Left lung (tissue), 10 donors: ENCODE results near the gene PAFAH2. TPM values are rescaled to one million over a fixed set of nuclear protein-coding genes. Genes with fewer than 3 reads are reported as not detected.

ENCODE experiments used
- ATAC-seq: fragments of 200-7000 bp; cut with Tn5 transposase; one replicate; pipeline ENCODE4 v1.9.1; 2020; ENCODE audit warnings: moderate library complexity
- DNase-seq, 4 donors: peaks; one replicate each; pipeline ENCODE4 v3.0.0-alpha.2; 2013 to 2020
- H3K27ac ChIP-seq, 2 donors: fragments of 200-600 bp; sonication (generic) in 1 of 2; one replicate each; pipeline versions ENCODE4 v1.5.0 to v1.8.0; 2020 to 2021
- H3K27me3 ChIP-seq, 2 donors: fragments of 200-600 bp; sonication (generic) in 1 of 2; one replicate each; pipeline versions ENCODE4 v1.5.0 to v1.8.0; 2020 to 2021
- H3K36me3 ChIP-seq, 2 donors: fragments of 200-600 bp; sonication (generic) in 1 of 2; one replicate each; pipeline versions ENCODE4 v1.5.0 to v1.8.0; 2020 to 2021
- H3K4me1 ChIP-seq, 2 donors: fragments of 200-600 bp; one replicate each; pipeline ENCODE4 v1.8.0; 2021
- H3K4me3 ChIP-seq, 2 donors: fragments of 200-600 bp; sonication (generic) in 1 of 2; one replicate each; pipeline versions ENCODE4 v1.5.0 to v1.8.0; 2020 to 2021; ENCODE audit warnings: mild to moderate bottlenecking in 1 of 2
- H3K9me3 ChIP-seq, 2 donors: fragments of 200-600 bp; sonication (generic) in 1 of 2; one replicate each; pipeline versions ENCODE4 v1.5.0 to v1.8.0; 2020 to 2021
- CTCF ChIP-seq, 2 donors: fragments of 200-600 bp; sonication (generic) in 1 of 2; IDR thresholded peaks; one replicate each; pipeline versions ENCODE4 v1.5.0 to v1.8.0; 2021; ENCODE audit warnings: antibody characterized with exemption in 2 of 2
- intact Hi-C, 2 donors: fragments of 100-400 bp; cut with DNase I; formaldehyde crosslinking; loops; one replicate each; pipeline versions ENCODE4 v1.11.2 to v1.14.2; 2022
- polyA plus RNA-seq, 6 donors: library from polyadenylated mRNA; unstranded; fragments of 120-200 nt; gene quantifications; one replicate each; pipeline ENCODE4 v1.2.1, GENCODE V29; 2013; ENCODE audit not compliant: insufficient read length in 6 of 6
- total RNA-seq, 2 donors: library from RNA; stranded (reverse); fragmentation: NEBNext Ultra II Directional; extraction: Animal tissue kit (Norgen Biotek cat#: 25700); gene quantifications; one replicate each; pipeline ENCODE4 v1.2.1, GENCODE V29; 2021
- donor health status: DM: no; HTN: yes; CAD: no.
- donor health status: DM: no; HTN: no; CAD: no.

PAFAH2 gene
- total and polyA plus RNA-seq, 8 donors = 11.7 to 25.2 (median 13.5) TPM

GRCh38 chr1:25999041-25999800 is 1.4 kb upstream of the PAFAH2 start:
- H3K27ac ChIP-seq = no peak overlapping the region
- no peaks in the 10 kb centered on the region for H3K9me3 ChIP-seq
- no peaks in the 10 kb centered on the region for H3K36me3 ChIP-seq
- intact Hi-C loops = loop anchor here in 1 of 2 donors (5.0 kb wide), 1 partner anchor 102 kb away; no protein-coding TSS in a partner anchor
- no peak for DNase-seq
- peaks cover 6 to 22% of the 10 kb centered on the region in 2 donors for H3K4me1 ChIP-seq
- H3K4me3 ChIP-seq = no peak overlapping the region
- no peaks in the 10 kb centered on the region for H3K27me3 ChIP-seq
- no peak for TF ChIP-seq CTCF (IDR thresholded peaks at IDR 0.05)
- no peak for ATAC-seq

- peak in 2 of 4 donors; percentile 35 to 84 for DNase-seq
- H3K27ac ChIP-seq = peak overlapping the region; percentile 84 to 94
- peak overlapping the region; percentile 58 to 67 for H3K4me3 ChIP-seq
- intact Hi-C loops = loop anchor here in 1 of 2 donors (5.0 kb wide), 1 partner anchor 100 kb away; no protein-coding TSS in a partner anchor
- ATAC-seq = peak; percentile 16
- H3K9me3 ChIP-seq = no peaks in the 10 kb centered on the region
- H3K4me1 ChIP-seq = peaks cover 6 to 23% of the 10 kb centered on the region in 2 donors
- no peaks in the 10 kb centered on the region for H3K36me3 ChIP-seq
- TF ChIP-seq CTCF (IDR thresholded peaks at IDR 0.05) = no peak
- H3K27me3 ChIP-seq = no peaks in the 10 kb centered on the region
Observed at GRCh38 chr1:25996966-25997827, 666 bp downstream of the PAFAH2 start.

- no peaks in the 10 kb centered on the region for H3K9me3 ChIP-seq
- H3K4me3 ChIP-seq = no peak overlapping the region
- ATAC-seq = no peak
- H3K27ac ChIP-seq = no peak overlapping the region
- peaks cover 6 to 49% of the 10 kb centered on the region in 2 donors for H3K4me1 ChIP-seq
- no peak for DNase-seq
- no peaks in the 10 kb centered on the region for H3K27me3 ChIP-seq
- intact Hi-C loops = loop anchor here in 1 of 2 donors (5.0 kb wide), 1 partner anchor 97 kb away; no protein-coding TSS in a partner anchor
- H3K36me3 ChIP-seq = peaks cover 0 to 4% of the 10 kb centered on the region in 2 donors
- no peak for TF ChIP-seq CTCF (IDR thresholded peaks at IDR 0.05)
Observed at GRCh38 chr1:25994402-25995150, 3.3 kb downstream of the PAFAH2 start.

- Histone ChIP-seq H3K27ac (no peak overlapping the region), H3K4me1 (peaks cover 6 to 47% of the 10 kb centered on the region in 2 donors), H3K4me3 (no peak overlapping the region), H3K27me3 (no peaks in the 10 kb centered on the region), H3K9me3 (no peaks in the 10 kb centered on the region), H3K36me3 (peaks cover 0 to 10% of the 10 kb centered on the region in 2 donors)
- no peak for ATAC-seq
- DNase-seq = no peak
- TF ChIP-seq CTCF (IDR thresholded peaks at IDR 0.05) = no peak
- intact Hi-C loops = no loop called here
Observed at GRCh38 chr1:25993197-25993951, 4.5 kb downstream of the PAFAH2 start.
